GM18870 (cell line): ENCODE measurements around the gene OR52E2.
"Not testable (repeated sequence)": the region's sequence is repeated elsewhere in the genome, so short reads cannot be mapped to it uniquely, and the experiment has no call there.

Source experiments
- ATAC-seq: cut with Tn5 transposase; IDR thresholded peaks from one replicate; pipeline ENCODE4 v1.9.1; 2021; ENCODE audit warnings: moderate library complexity; ENCODE audit not compliant: unreplicated experiment

Gene OR52E2

DNA sequence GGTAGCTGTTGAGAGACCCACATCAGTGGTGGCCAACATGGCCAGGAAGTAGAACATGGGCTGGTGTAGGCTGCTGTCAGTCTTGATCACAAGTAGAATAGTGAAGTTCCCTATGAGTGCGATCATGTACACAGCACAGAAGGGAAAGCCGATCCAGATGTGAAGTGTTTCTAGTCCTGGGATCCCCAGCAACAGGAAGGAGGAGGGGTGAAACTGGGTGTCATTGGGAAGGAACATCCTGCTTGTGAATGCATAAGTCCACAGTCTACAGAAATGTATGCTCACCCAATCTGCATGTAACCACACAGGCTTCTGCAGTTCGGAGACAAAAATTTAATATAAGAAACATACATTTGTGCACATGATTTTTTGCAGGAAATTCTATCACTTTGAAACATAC, at the start of gene OR52E2:
OR52E2 (minus strand) TSS at position 237 of the 400 bp plus-strand sequence; CDS start at position 237, 0 bp downstream.
- ATAC-seq: no peak

DNA sequence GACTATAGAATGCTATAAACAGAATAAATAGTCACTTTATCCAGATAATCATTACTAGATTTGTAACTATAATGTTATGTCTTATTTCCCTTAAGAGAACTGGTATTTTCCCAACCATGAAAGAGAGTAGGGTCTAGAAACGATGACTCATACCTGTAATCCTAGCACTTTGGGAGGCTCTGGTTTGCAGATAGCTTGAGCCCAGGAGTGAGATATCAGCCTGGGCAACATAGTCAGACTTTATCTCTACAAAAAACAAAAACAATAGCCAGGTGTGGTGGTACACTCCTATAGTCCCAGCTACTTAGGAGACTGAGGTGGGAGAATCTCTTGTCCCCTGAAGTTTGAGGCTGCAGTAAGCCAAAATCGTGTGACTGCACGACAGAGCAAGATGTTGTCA, 47.9 kb upstream of the OR52E2 start:
- no peak for ATAC-seq

GRCh38 chr11:5103066-5103465, 43.6 kb upstream of the OR52E2 start:
- no peak for ATAC-seq

- ATAC-seq: no peak
Measured at GRCh38 chr11:5102246-5102645, 42.8 kb upstream of the OR52E2 start.

- ATAC-seq: no peak
Measured at GRCh38 chr11:5096011-5096410, 36.6 kb upstream of the OR52E2 start.

DNA sequence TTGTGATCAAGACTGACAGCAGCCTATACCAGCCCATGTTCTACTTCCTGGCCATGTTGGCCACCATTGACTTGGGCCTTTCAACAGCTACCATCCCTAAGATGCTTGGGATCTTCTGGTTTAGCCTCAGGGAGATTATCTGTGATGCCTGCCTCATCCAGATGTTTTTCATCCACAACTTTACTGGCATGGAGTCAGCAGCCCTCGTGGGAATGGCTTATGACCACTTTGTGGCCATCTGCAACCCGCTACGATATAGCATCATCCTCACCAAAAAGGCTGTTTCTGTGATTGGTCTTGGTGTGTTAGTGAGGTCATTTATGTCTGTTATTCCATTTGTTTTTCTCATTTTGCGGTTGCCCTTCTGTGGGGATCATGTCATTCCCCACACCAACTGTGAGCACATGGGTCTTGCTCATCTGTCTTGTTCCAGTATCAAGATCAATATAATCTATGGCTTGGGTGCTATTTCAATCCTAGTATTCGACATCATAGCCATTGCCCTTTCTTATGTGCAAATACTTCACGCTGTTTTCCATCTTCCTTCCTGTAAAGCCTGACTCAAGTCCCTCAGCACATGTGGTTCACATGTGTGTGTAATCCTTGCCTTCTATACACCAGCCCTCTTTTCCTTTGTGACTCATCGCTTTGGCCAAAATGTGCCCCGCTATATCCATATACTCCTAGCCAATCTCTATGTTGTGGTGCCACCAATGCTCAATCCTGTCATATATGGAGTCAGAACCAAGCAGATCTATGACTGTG, 33.6 kb upstream of the OR52E2 start:
- no peak for ATAC-seq

DNA sequence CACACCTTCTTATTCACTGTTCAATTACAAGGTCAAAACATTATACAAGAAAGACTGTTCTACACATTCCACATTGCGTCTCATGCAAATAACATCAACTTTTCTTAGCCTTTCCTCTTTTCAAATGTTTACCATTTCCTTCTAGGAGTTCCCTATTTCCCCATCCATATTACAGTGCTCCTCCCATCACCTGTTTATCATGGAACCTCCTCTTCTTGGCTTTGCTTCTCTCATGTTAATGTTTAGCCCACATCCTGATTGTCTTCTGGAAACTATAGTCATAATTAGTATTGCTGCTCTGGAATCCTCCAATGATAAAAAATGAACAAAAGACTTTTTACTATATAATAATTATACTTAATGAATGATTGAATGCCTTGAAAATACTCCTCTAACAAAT, 31.2 kb upstream of the OR52E2 start:
- ATAC-seq: no peak

DNA sequence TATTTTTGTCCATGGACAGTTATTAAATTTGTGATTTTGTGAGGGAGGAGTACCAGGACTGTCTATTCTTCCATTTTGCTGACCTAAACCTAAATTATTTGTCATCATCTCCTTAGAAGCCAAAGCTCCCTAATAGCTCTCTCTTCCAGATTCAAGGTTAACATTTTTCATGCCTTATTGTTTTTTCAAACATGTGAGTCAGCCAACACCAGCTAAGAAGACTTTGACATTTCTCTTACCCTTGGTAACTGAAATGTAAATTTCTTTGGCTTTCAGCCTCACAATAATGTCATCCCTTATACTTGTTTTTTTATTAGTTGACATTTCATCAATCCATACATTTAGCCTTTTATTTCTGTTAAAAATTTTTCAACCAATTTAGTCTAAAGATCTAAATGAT, 29.1 kb upstream of the OR52E2 start:
- no peak for ATAC-seq

DNA sequence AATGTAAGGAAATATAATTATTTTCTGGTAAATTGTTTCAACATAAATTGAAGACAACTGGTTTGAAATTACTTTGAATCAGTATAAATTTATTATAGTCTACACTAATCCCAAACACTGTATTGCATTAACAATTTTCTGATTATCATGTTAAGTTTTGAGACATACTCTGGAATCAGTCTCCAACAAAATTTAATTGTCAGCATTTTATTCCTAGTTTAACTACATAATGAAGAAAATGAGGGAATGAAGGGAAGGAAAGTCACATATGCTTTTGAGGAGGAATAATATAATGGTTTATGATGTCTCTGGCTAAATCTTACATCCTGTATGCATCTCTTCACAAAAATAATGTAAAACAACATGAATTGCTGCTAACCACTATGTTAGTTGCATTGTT, 24.2 kb upstream of the OR52E2 start:
- no peak for ATAC-seq

DNA sequence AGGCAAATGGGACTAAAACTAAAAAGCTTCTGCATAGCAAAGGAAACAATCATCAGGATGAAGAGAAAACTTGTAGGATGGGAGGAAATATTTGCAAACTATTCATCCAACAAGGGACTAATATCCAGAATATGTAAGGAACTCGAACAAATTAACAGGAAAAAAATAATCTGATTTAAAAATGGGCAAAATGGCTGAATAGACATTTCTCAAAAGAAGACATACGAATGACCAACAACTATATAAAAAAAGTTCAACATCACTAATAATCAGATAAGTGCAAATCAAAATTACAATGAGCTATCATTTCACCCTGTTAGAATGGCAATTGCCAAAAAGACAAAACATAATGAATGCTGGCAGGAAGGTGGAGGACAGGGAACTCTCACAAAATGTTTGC, 22.0 kb upstream of the OR52E2 start:
- ATAC-seq: no peak

DNA sequence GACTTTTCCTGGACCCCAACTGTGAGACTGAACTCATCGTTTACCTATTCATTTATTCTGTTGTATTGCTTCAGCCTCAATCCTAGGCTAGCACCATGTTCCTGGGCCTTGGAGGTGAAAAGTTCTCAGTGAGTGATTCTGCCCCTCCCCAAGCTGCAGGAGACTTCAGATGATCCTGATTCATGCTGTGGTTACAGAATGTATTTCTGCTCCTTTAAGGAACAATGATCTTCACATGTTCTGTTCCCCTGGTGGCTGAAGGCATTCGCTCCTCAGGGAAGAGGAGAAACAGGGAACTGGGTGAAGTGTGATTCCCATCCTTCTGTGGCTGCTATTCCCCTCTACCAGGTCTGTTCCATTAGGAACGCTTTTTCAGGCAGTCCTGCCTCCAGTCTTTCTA, 12.4 kb upstream of the OR52E2 start:
- no peak for ATAC-seq

GRCh38 chr11:5069272-5069671, 9.8 kb upstream of the OR52E2 start, which contains the start of gene OR52E1:
TSS of gene OR52E1 (plus strand) at chr11:5069572.
- ATAC-seq: no peak

DNA sequence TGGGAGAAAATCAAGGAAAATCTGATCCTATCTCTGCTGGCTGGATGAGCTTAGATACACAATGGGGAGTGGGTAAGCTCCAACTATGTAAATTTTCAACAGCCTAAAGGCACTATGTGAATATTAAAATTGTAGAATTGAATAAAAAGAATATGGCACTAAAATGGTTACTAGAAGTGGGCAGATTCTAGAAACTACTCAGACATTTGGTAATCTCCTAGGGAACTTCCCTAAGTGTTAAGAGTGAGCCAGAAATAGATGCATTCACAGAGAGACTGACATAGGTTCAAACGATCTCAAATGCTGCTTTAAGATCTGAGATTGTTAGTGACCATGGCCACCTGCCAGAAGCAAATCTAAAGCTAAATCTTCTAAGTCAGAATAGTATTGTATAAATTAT, 5.6 kb upstream of the OR52E2 start:
- ATAC-seq: no peak

DNA sequence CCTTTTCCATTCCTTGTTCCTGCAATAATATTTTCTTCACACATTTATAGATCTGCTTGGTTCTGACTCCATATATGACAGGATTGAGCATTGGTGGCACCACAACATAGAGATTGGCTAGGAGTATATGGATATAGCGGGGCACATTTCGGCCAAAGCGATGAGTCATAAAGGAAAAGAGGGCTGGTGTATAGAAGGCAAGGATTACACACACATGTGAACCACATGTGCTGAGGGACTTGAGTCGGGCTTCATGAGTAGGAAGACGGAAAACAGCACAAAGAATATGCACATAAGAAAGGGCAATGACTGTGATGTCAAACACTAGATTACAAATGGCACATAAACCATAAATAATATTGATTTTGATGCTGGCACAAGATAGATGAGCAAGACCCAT, 748 bp downstream of the OR52E2 start:
- ATAC-seq: not testable (repeated sequence)

DNA sequence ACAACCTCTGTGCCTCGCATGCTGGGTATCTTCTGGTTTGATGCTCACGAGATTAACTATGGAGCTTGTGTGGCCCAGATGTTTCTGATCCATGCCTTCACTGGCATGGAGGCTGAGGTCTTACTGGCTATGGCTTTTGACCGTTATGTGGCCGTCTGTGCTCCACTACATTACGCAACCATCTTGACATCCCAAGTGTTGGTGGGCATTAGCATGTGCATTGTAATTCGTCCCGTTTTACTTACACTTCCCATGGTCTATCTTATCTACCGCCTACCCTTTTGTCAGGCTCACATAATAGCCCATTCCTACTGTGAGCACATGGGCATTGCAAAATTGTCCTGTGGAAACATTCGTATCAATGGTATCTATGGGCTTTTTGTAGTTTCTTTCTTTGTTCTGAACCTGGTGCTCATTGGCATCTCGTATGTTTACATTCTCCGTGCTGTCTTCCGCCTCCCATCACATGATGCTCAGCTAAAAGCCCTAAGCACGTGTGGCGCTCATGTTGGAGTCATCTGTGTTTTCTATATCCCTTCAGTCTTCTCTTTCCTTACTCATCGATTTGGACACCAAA, 12.6 kb downstream of the OR52E2 start:
- no peak for ATAC-seq

DNA sequence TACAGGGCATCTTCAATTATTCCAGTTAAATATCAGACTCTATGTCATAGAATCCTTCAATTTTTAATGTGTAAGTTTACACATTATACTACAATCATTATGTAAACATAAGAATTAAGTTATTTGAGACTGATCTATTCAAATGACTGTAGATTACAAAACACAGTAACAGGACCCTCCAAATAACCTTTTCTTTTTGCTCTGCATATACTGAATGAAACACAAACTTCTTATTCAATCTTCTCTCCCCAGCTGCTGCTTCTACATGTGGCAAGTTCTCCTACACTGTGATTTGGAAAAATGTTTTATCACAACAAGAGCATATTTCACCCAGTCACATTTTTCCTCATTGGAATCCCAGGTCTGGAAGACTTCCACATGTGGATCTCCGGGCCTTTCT, 13.2 kb downstream of the OR52E2 start, which contains the start of gene OR52J3:
OR52J3 (plus strand) TSS at position 301 of the 400 bp plus-strand sequence; CDS start at position 301, 0 bp downstream.
- no peak for ATAC-seq

GRCh38 chr11:5043380-5043779, 16.0 kb downstream of the OR52E2 start:
- no peak for ATAC-seq

- no peak for ATAC-seq
Measured at GRCh38 chr11:5042091-5042490, 17.3 kb downstream of the OR52E2 start.

- ATAC-seq: no peak
Measured at GRCh38 chr11:5040876-5041275, 18.6 kb downstream of the OR52E2 start.

DNA sequence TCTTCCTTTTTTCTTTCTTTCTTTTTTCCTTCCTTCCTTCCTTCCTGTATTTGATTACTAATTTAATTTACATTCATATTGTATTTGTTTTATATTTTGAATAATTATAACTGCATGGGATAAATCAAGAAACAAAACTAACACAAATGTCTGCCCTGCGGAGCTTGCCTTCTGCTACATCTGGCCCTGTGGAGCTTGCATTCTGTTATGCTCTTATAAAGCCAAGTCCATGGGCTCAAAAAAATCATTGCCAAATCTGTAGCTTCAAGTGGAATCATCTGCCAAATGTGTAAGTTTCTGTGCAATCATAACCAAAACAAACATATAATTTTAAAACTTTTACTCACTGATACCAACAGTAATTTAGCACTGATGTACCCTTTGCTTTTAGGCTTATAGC, 21.1 kb downstream of the OR52E2 start:
- ATAC-seq: no peak

GRCh38 chr11:5037926-5038325, 21.5 kb downstream of the OR52E2 start:
- ATAC-seq: no peak

GRCh38 chr11:5036669-5037068, 22.8 kb downstream of the OR52E2 start:
- ATAC-seq: no peak

- no peak for ATAC-seq
Measured at GRCh38 chr11:5021996-5022395, 37.4 kb downstream of the OR52E2 start.
